MCF 10A (cell line): Measurements from ENCODE around the gene HS2ST1. TPM values are rescaled to one million over a fixed set of nuclear protein-coding genes. Genes with fewer than 3 reads are reported as not detected.

Source experiments
- BruUV-seq: library from RNA; stranded (reverse); fragments of 400-500 nt; replicated peaks from 2 replicates; lab custom pipeline; 2021; lab: Mats Ljungman, UMichigan
- CTCF ChIA-PET: fragments of 300-600 bp; sonication (Branson Sonifier 250); formaldehyde crosslinking; extraction: SDS; loops from one replicate; lab custom pipeline; 2021; ENCODE audit warnings: antibody characterized with exemption, inconsistent platforms; lab: Yijun Ruan, JAX
- POLR2A ChIA-PET: fragments of 300-600, 350-650 bp; sonication (Branson Sonifier 250); formaldehyde crosslinking; extraction: SDS; loops from one replicate; lab custom pipeline; 2020; ENCODE audit warnings: antibody characterized with exemption, inconsistent platforms; lab: Yijun Ruan, JAX
- DNase-seq: peaks from one replicate; pipeline ENCODE4 v3.0.0-alpha.2; 2018; ENCODE audit not compliant: unreplicated experiment
- H3K27ac Mint-ChIP-seq: one replicate; pipeline ENCODE4 v1.8.0; 2022; ENCODE audit warnings: mild to moderate bottlenecking, low read depth, mixed read lengths; ENCODE audit not compliant: unreplicated experiment
- H3K27me3 Mint-ChIP-seq: one replicate; pipeline ENCODE4 v1.8.0; 2022; ENCODE audit warnings: mixed read lengths; ENCODE audit not compliant: insufficient read depth, unreplicated experiment
- H3K36me3 Mint-ChIP-seq: one replicate; pipeline ENCODE4 v1.8.0; 2022; ENCODE audit warnings: mild to moderate bottlenecking, moderate library complexity, mixed read lengths; ENCODE audit not compliant: insufficient read depth, unreplicated experiment
- H3K4me1 Mint-ChIP-seq: one replicate; pipeline ENCODE4 v1.8.0; 2022; ENCODE audit warnings: mixed read lengths; ENCODE audit not compliant: insufficient read depth, unreplicated experiment
- H3K4me3 Mint-ChIP-seq: one replicate; pipeline ENCODE4 v1.8.0; 2022; ENCODE audit warnings: mild to moderate bottlenecking, moderate library complexity, mixed read lengths; ENCODE audit not compliant: unreplicated experiment
- H3K9me3 Mint-ChIP-seq: one replicate; pipeline ENCODE4 v1.8.0; 2022; ENCODE audit warnings: mixed read lengths; ENCODE audit not compliant: unreplicated experiment
- intact Hi-C: fragments of 100-400 bp; cut with micrococcal nuclease; formaldehyde crosslinking; loops from 2 replicates; pipeline ENCODE4 v1.14.1; 2022
- total RNA-seq: library from RNA; stranded (reverse); gene quantifications from 2 replicates; pipeline ENCODE4 v1.2.3, GENCODE V29; 2022
- TF ChIP-seq, protein P1 (sequence below): fragments of 200-600 bp; IDR thresholded peaks from one replicate; pipeline ENCODE4 v1.8.0; 2022; ENCODE audit warnings: antibody characterized with exemption, mild to moderate bottlenecking; ENCODE audit not compliant: unreplicated experiment

Gene HS2ST1
- total RNA-seq, 1 experiment from 2014 or later, result 20.4 TPM

GRCh38 chr1:87149241-87150041 lies 235.0 kb downstream of the HS2ST1 start:
- no TSS peak for BruUV-seq
- TF ChIP-seq, protein P1, sequence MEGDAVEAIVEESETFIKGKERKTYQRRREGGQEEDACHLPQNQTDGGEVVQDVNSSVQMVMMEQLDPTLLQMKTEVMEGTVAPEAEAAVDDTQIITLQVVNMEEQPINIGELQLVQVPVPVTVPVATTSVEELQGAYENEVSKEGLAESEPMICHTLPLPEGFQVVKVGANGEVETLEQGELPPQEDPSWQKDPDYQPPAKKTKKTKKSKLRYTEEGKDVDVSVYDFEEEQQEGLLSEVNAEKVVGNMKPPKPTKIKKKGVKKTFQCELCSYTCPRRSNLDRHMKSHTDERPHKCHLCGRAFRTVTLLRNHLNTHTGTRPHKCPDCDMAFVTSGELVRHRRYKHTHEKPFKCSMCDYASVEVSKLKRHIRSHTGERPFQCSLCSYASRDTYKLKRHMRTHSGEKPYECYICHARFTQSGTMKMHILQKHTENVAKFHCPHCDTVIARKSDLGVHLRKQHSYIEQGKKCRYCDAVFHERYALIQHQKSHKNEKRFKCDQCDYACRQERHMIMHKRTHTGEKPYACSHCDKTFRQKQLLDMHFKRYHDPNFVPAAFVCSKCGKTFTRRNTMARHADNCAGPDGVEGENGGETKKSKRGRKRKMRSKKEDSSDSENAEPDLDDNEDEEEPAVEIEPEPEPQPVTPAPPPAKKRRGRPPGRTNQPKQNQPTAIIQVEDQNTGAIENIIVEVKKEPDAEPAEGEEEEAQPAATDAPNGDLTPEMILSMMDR, result no peak
- no peaks in the 10 kb centered on the region for H3K36me3 Mint-ChIP-seq
- no peak overlapping the region for H3K27ac Mint-ChIP-seq
- no peaks in the 10 kb centered on the region for H3K27me3 Mint-ChIP-seq
- ChIA-PET POLR2A (interaction anchor here (0.6 to 0.8 kb wide), 3 partner anchors 12 to 47 kb away, joined by 3 to 4 read pairs (median 3); no protein-coding TSS in a partner anchor), CTCF (interaction anchor here (0.6 to 1.4 kb wide), 3 partner anchors 18 to 1400 kb away, joined by 3 to 12 read pairs (median 3); no protein-coding TSS in a partner anchor)
- H3K4me1 Mint-ChIP-seq, result peaks cover 7% of the 10 kb centered on the region
- H3K9me3 Mint-ChIP-seq, result no peaks in the 10 kb centered on the region
- intact Hi-C loops, result loop anchor here (5.0 kb wide), 1 partner anchor 63 kb away; no protein-coding TSS in a partner anchor
- DNase-seq, result peak; percentile 11
- no peak overlapping the region for H3K4me3 Mint-ChIP-seq

GRCh38 chr1:87150143-87150542 lies 235.7 kb downstream of the HS2ST1 start:
- intact Hi-C loops, result loop anchor here (5.0 kb wide), 1 partner anchor 62 kb away; no protein-coding TSS in a partner anchor
- no peak for DNase-seq
- Mint-ChIP-seq H3K9me3 (no peaks in the 10 kb centered on the region), H3K4me3 (no peak overlapping the region), H3K27me3 (no peaks in the 10 kb centered on the region), H3K36me3 (no peaks in the 10 kb centered on the region), H3K4me1 (peaks cover 7% of the 10 kb centered on the region), H3K27ac (no peak overlapping the region)
- no TSS peak for BruUV-seq
- CTCF ChIA-PET, result interaction anchor here (0.6 to 1.4 kb wide), 2 partner anchors 19 to 1399 kb away, joined by 3 to 12 read pairs; no protein-coding TSS in a partner anchor
- TF ChIP-seq, protein P1, result no peak
- POLR2A ChIA-PET, result interaction anchor here (0.6 to 0.8 kb wide), 5 partner anchors 9 to 47 kb away, joined by 3 to 4 read pairs (median 3); no protein-coding TSS in a partner anchor

DNA sequence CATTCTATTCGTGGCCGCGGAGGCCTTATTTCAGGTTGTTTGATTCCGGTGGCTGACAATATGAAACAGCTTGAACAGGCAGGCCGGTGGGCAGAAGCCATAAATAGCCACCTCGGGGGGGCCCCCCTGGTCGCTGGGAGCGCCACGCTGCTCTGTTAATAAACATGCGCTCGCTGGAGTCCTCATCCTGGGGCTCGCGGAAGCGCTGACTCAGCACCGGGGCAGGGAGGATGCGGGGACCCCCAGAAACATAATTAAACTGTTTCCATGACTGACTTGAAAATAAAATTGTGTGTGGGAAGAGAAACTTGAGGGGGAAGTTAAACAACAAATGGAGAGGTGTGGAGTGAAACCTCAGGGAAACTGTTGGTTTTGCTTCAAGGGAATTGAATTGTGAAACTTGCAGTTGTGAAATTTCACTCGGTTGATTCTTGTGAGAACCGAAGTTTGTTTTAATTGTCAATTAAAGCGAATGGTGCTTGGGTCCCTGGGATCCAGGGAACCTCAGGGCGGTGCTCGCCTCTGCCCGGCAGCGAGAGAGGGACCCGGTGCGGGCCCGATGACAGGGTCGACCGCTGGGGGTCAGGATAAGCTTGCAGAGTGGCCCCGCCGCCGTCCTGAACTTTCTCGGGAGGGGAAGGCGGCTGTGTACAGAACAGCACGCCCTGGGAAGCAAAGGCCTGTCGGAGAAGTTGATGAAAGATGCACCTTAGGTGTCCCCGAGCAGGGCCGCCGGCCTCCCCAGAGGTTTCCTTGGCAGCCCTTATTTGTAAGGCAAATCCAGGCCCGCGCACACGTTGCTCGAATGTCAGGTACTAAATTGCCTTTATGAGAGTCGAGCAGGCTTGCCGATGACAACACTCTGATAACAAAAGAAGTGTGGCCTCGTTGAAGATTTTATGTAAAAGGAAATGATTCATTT lies 237.3 kb downstream of the HS2ST1 start:
- TF ChIP-seq, protein P1, result no peak
- H3K4me1 Mint-ChIP-seq, result peaks cover 7% of the 10 kb centered on the region
- H3K27me3 Mint-ChIP-seq, result no peaks in the 10 kb centered on the region
- H3K36me3 Mint-ChIP-seq, result no peaks in the 10 kb centered on the region
- DNase-seq, result no peak
- POLR2A ChIA-PET, result no interaction called here
- intact Hi-C loops, result loop anchor here (5.0 kb wide), 1 partner anchor 61 kb away; no protein-coding TSS in a partner anchor
- BruUV-seq, result no TSS peak
- no peak overlapping the region for H3K4me3 Mint-ChIP-seq
- CTCF ChIA-PET, result no interaction called here
- no peaks in the 10 kb centered on the region for H3K9me3 Mint-ChIP-seq
- no peak overlapping the region for H3K27ac Mint-ChIP-seq
